IMR-90 (cell line): ENCODE results near the gene IL22RA2.

ENCODE experiments used
- CTCF ChIP-seq: conservative IDR thresholded peaks from 2 replicates; pipeline ENCODE4 v1.5.1; 2012; ENCODE audit warnings: mild to moderate bottlenecking, low read depth, low read length, improper control_type of control experiment
- MXI1 ChIP-seq: IDR thresholded peaks from 2 replicates; pipeline ENCODE4 v1.6.1; 2012; ENCODE audit warnings: low read depth, mild to moderate bottlenecking, low read length, moderate library complexity, borderline replicate concordance
- POLR2A ChIP-seq: IDR thresholded peaks from 2 replicates; pipeline ENCODE4 v1.6.1; 2012; ENCODE audit warnings: mild to moderate bottlenecking, low read depth, low read length
- RFX5 ChIP-seq: IDR thresholded peaks from 2 replicates; pipeline ENCODE4 v1.8.0; 2012; ENCODE audit warnings: low read depth, mild to moderate bottlenecking, low read length, moderate library complexity
- USF2 ChIP-seq: fragments of 150-350 bp; IDR thresholded peaks from 2 replicates; pipeline ENCODE4 v1.6.1; 2017; ENCODE audit warnings: mild to moderate bottlenecking, antibody characterized with exemption, low read length, low read depth

- TF ChIP-seq CTCF, result no peak
- no peak for TF ChIP-seq POLR2A
- no peak for TF ChIP-seq RFX5
- no peak for TF ChIP-seq USF2
- no peak for TF ChIP-seq MXI1
Observed at GRCh38 chr6:137172734-137173431, 561 bp downstream of the IL22RA2 start.
